Ovary (tissue), 3 donors: Measurements from ENCODE around the gene IFI30.

ENCODE experiments used
- CTCF ChIP-seq, 3 donors: fragments of 450-650 bp in 2 of 3; fragments of 200-600 bp in 1 of 3; IDR thresholded peaks; one replicate each; pipeline versions ENCODE4 v1.5.1 to v1.8.0; 2016 to 2022; ENCODE audit warnings: antibody characterized with exemption in 3 of 3, mild to moderate bottlenecking in 1 of 3
- EP300 ChIP-seq: sonication (generic); formaldehyde crosslinking; IDR thresholded peaks from one replicate; pipeline ENCODE4 v1.6.1; 2017; ENCODE audit warnings: antibody characterized with exemption
- POLR2A ChIP-seq: fragments of 450-650 bp; IDR thresholded peaks from one replicate; pipeline ENCODE4 v1.6.1; 2017; ENCODE audit warnings: antibody characterized with exemption, mild to moderate bottlenecking, moderate library complexity
- donor health status: DM: no; HTN: no; CAD: no.

DNA sequence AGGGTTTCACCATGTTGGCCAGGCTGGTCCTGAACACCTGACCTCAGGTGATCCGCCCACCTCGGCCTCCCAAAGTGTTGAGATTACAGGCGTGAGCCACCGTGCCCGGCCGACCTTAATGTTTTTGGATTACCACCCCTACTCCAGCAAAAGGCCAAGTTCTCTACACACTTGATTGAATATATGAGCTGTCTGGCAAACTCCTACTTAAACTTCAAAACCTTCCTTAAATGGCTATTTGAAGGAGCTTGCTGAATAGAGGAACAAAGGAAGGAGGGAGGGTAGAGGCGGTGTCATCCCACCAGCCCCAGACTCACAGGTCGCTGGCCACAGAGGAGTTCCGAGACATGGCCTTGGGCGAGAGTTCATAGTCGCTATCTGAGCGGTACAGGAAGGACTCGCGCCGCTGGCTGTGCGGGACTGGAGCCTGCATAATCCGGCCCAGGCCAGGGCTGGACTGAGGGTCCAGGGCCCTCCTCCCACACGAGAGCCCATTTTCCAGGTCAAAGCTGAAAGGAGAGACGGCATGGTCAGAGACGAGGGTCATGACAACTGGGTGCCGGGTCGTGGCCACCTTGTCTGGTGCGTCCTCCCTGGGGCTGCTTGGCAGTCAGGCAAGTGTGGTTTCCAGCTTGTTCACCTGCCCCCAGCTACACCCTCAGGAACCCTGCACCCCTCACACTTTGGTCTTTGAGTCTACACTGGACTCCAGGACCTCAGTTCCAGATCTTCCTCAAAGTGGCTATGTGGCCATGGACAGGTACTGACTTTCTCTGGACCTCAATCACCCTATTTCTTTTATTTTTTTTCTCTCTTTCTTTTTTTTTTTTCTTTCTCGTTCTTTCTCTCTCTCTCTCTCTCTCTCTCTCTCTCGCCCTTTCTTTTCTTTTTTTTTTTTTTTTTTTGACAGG is 48.5 kb downstream of the IFI30 start:
- TF ChIP-seq CTCF (IDR thresholded peaks at IDR 0.05), result no peak
- no peak for TF ChIP-seq POLR2A
- TF ChIP-seq EP300, result no peak
